K562 (cell line): Measurements from ENCODE around the gene AHCY. TPM values are rescaled to one million over a fixed set of nuclear protein-coding genes. Genes with fewer than 3 reads are reported as not detected.

Experiments used
- AFF1 ChIP-seq, 2 experiments: fragments of 450-650 bp; IDR thresholded peaks; 2 replicates each; pipeline ENCODE4 v1.6.1; 2018; ENCODE audit warnings: mild to moderate bottlenecking in 2 of 2, low read depth in 1 of 2; ENCODE audit not compliant: partially characterized antibody in 2 of 2
- ARNT ChIP-seq, 2 experiments: fragments of 450-650 bp; IDR thresholded peaks; 2 replicates each; pipeline ENCODE4 v1.6.1; 2016; ENCODE audit warnings: mild to moderate bottlenecking in 1 of 2
- ESRRB ChIP-seq: fragments of 250-450 bp; sonication (Bioruptor Pico); IDR thresholded peaks from 2 replicates; pipeline ENCODE4 v1.5.0; 2020; ENCODE audit warnings: mild to moderate bottlenecking, moderate library complexity, borderline replicate concordance
- ETS2 ChIP-seq: IDR thresholded peaks from 2 replicates; pipeline ENCODE4 v1.6.1; 2016; ENCODE audit warnings: borderline replicate concordance, missing genetic modification characterization, mild to moderate bottlenecking, moderate library complexity, missing compliant biosample characterization; ENCODE audit not compliant: poor library complexity, severe bottlenecking
- HDAC8 ChIP-seq: fragments of 450-650 bp; IDR thresholded peaks from 2 replicates; pipeline ENCODE4 v1.6.1; 2016; ENCODE audit warnings: mild to moderate bottlenecking, missing genetic modification characterization, moderate library complexity, missing compliant biosample characterization
- LARP7 ChIP-seq: fragments of 450-650 bp; IDR thresholded peaks from 2 replicates; pipeline ENCODE4 v1.6.1; 2016
- PHB2 ChIP-seq: fragments of 450-650 bp; IDR thresholded peaks from 2 replicates; pipeline ENCODE4 v1.6.1; 2017; ENCODE audit warnings: low read depth
- POLR2AphosphoS2 ChIP-seq: IDR thresholded peaks from 2 replicates; pipeline ENCODE4 v1.6.1; 2012; ENCODE audit warnings: low read length, improper control_type of control experiment
- POLR3G ChIP-seq: IDR thresholded peaks from 2 replicates; pipeline ENCODE4 v1.6.1; 2011; ENCODE audit not compliant: insufficient read length, insufficient replicate concordance; ENCODE audit errors: extremely low read depth
- TBP ChIP-seq: optimal IDR thresholded peaks from 2 replicates; pipeline ENCODE3; 2011; ENCODE audit warnings: low read depth, low read length, improper control_type of control experiment
- TCFL5 ChIP-seq: fragments of 250-450 bp; sonication (Bioruptor Pico); conservative IDR thresholded peaks from 2 replicates; pipeline ENCODE4 v1.6.1; 2021; ENCODE audit warnings: mild to moderate bottlenecking, moderate library complexity, matching md5 sums
- ZBED1 ChIP-seq: IDR thresholded peaks from 2 replicates; pipeline ENCODE4 v1.6.1; 2014
- ZBTB7A ChIP-seq: IDR thresholded peaks from 2 replicates; pipeline ENCODE4 v1.6.1; 2011; ENCODE audit warnings: low read depth, mild to moderate bottlenecking, low read length, moderate library complexity, borderline replicate concordance; ENCODE audit not compliant: control insufficient read depth
- ZC3H11A ChIP-seq: IDR thresholded peaks from 2 replicates; pipeline ENCODE4 v1.6.1; 2012; ENCODE audit warnings: low read depth, low read length, improper control_type of control experiment
- ZNF12 ChIP-seq: sonication (generic); formaldehyde crosslinking; IDR thresholded peaks from 2 replicates; pipeline ENCODE4 v1.4.0; 2020; ENCODE audit warnings: mild to moderate bottlenecking, missing genetic modification reagents
- ZNF124 ChIP-seq: sonication (generic); formaldehyde crosslinking; IDR thresholded peaks from 2 replicates; pipeline ENCODE4 v1.8.1; 2022; ENCODE audit warnings: missing genetic modification reagents
- ZNF408 ChIP-seq: fragments of 250-450 bp; sonication (Bioruptor Pico); IDR thresholded peaks from 2 replicates; pipeline ENCODE4 v1.4.0; 2020; ENCODE audit warnings: low read depth, mild to moderate bottlenecking, moderate library complexity
- ZNF431 ChIP-seq: sonication (generic); formaldehyde crosslinking; IDR thresholded peaks from 2 replicates; pipeline ENCODE4 v1.8.0; 2022; ENCODE audit warnings: mild to moderate bottlenecking, missing genetic modification reagents
- ZNF609 ChIP-seq: sonication (generic); formaldehyde crosslinking; IDR thresholded peaks from 2 replicates; pipeline ENCODE4 v1.8.1; 2023; ENCODE audit warnings: missing genetic modification reagents, mild to moderate bottlenecking, borderline replicate concordance
- ZNF644 ChIP-seq: fragments of 200-800 bp; sonication (Bioruptor generic); IDR thresholded peaks from 2 replicates; pipeline ENCODE4 v1.6.1; 2016; ENCODE audit warnings: low read depth, missing genetic modification characterization, missing compliant biosample characterization
- polyA plus RNA-seq, 8 experiments: library from polyadenylated mRNA; depleted of rRNA in 4 of 8; stranded (reverse) in 5 of 8; unstranded in 3 of 8; fragments of >200 nt; fragmentation: Nextera tagmentation in 2 of 8; fragmentation: Illumina TruSeq in 1 of 8; extraction: Ambion mirVana in 2 of 8; extraction: Trizol in 1 of 8; gene quantifications; 2 replicates each; pipeline versions ENCODE4 v1.2.1 to v1.2.3, GENCODE V29; 2011 to 2014; ENCODE audit warnings: inconsistent platforms in 1 of 8, missing spikeins in 1 of 8
- total RNA-seq, 7 experiments: library from RNA; depleted of rRNA in 6 of 7; stranded (reverse); fragments of >200 nt in 6 of 7; fragmentation: Illumina TruSeq in 2 of 7; extraction: Trizol in 2 of 7; gene quantifications; 2 replicates each; pipeline versions ENCODE4 v1.2.1 to v1.2.3, GENCODE V29; 2011 to 2021; ENCODE audit warnings: low replicate concordance in 1 of 7

Gene AHCY
- total and polyA plus RNA-seq, 9 of the 15 experiments (the other 6 are each of a cell fraction or from before 2014, with no cell fraction given), result 82.5 to 269 (median 190) TPM

- TF ChIP-seq ESRRB (CRISPR knock-in tag), result no peak
- TF ChIP-seq TBP, result no peak
- no peak for TF ChIP-seq ZNF431 (CRISPR knock-in tag)
- no peak for TF ChIP-seq ZNF12 (CRISPR knock-in tag)
- TF ChIP-seq ZNF124 (CRISPR knock-in tag), result no peak
- no peak for TF ChIP-seq LARP7
- no peak for TF ChIP-seq POLR2AphosphoS2
- no peak for TF ChIP-seq PHB2
- TF ChIP-seq ARNT (IDR thresholded peaks at IDR 0.05), result no peak
- TF ChIP-seq ZBED1, result no peak
- no peak for TF ChIP-seq ZC3H11A
- no peak for TF ChIP-seq ZNF408 (CRISPR knock-in tag)
- no peak for TF ChIP-seq POLR3G
- TF ChIP-seq AFF1 (IDR thresholded peaks at IDR 0.05; ENCODE audit: low read depth in 1 of 2, partially characterized antibody in 2 of 2), result no peak
- no peak for TF ChIP-seq ZNF644 (tag)
- no peak for TF ChIP-seq ETS2
- peak; percentile 65; the same call in 1 of the 2 replicates for TF ChIP-seq TCFL5 (CRISPR knock-in tag)
- no peak for TF ChIP-seq ZBTB7A
- no peak for TF ChIP-seq ZNF609 (CRISPR knock-in tag)
- TF ChIP-seq HDAC8 (tag), result peak; percentile 91
These were observed 19.3 kb upstream of the AHCY start (continued) for GRCh38 chr20:34322267-34323105.
